Breast epithelium (tissue), 3 donors: Measurements from ENCODE around the gene CSF3.

ENCODE experiments used
- POLR2A ChIP-seq: fragments of 450-650 bp; IDR thresholded peaks from one replicate; pipeline ENCODE4 v1.6.1; 2016; ENCODE audit warnings: antibody characterized with exemption, mild to moderate bottlenecking, moderate library complexity
- POLR2AphosphoS5 ChIP-seq, 3 donors: sonication (generic); formaldehyde crosslinking; IDR thresholded peaks; one replicate each; pipeline ENCODE4 v1.6.1; 2017; ENCODE audit warnings: antibody characterized with exemption in 3 of 3
- TF ChIP-seq, protein P1 (sequence below), 3 donors: fragments of 450-650 bp; IDR thresholded peaks; one replicate each; pipeline ENCODE4 v1.5.1; 2016 to 2017; ENCODE audit warnings: antibody characterized with exemption in 3 of 3, mild to moderate bottlenecking in 3 of 3, moderate library complexity in 3 of 3

DNA sequence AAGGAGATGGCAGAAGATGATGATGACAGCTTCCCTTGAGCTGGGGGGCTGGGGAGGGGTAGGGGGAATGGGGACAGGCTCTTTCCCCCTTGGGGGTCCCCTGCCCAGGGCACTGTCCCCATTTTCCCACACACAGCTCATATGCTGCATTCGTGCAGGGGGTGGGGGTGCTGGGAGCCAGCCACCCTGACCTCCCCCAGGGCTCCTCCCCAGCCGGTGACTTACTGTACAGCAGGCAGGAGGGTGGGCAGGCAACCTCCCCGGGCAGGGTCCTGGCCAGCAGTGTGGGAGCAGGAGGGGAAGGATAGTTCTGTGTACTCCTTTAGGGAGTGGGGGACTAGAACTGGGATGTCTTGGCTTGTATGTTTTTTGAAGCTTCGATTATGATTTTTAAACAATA, 17.7 kb upstream of the CSF3 start:
- TF ChIP-seq, protein P1, sequence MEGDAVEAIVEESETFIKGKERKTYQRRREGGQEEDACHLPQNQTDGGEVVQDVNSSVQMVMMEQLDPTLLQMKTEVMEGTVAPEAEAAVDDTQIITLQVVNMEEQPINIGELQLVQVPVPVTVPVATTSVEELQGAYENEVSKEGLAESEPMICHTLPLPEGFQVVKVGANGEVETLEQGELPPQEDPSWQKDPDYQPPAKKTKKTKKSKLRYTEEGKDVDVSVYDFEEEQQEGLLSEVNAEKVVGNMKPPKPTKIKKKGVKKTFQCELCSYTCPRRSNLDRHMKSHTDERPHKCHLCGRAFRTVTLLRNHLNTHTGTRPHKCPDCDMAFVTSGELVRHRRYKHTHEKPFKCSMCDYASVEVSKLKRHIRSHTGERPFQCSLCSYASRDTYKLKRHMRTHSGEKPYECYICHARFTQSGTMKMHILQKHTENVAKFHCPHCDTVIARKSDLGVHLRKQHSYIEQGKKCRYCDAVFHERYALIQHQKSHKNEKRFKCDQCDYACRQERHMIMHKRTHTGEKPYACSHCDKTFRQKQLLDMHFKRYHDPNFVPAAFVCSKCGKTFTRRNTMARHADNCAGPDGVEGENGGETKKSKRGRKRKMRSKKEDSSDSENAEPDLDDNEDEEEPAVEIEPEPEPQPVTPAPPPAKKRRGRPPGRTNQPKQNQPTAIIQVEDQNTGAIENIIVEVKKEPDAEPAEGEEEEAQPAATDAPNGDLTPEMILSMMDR (IDR thresholded peaks at IDR 0.05): no peak
- TF ChIP-seq POLR2AphosphoS5 (IDR thresholded peaks at IDR 0.05): no peak
- no peak for TF ChIP-seq POLR2A
